DLD1 (cell line): ENCODE results near the gene SGSM2.

Experiments
- in situ Hi-C: cut with HindIII; loops from 2 replicates; pipeline ENCODE4 v1.10.0; 2017; ENCODE audit warnings: low sequenced_read_pairs

SGSM2 gene

GRCh38 chr17:2384439-2385127 is 47.3 kb downstream of the SGSM2 start:
- in situ Hi-C loops, result no loop called here

GRCh38 chr17:2385240-2386210 is 48.2 kb downstream of the SGSM2 start:
- in situ Hi-C loops, result no loop called here

DNA sequence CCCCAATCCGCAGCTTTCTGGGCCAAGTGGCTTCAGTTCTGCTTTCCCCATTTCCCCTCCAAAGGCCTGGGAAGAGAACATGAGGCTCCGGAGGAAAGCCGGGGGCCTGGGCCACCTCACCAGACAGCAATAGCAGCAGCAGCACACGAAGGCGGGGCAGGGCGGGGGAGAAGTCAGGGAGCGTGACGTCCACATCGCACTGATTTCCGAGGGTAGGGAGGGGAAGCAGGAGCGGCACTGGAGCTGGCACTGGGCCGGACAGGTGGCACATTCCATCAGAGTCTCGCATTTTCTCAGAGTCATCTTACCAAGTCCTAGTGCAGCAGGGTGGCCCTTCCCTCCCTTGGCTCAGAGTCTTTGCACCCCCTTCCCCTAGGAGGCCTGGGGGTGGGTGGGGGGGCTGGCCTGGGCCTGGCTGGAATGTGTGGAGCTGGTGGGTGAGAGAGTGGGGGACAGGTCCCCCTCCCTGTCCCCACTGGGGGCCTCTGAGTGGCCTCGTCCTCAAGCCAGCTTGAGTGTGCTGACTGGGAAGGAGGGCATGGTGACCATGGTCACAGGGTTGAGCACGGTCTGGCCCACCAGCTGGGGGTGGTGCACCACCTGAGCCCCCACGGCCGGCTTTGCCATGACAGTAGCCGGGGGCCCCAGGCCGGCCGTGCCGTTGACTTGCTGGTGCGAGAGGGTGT is 49.2 kb downstream of the SGSM2 start:
- in situ Hi-C loops, result no loop called here

DNA sequence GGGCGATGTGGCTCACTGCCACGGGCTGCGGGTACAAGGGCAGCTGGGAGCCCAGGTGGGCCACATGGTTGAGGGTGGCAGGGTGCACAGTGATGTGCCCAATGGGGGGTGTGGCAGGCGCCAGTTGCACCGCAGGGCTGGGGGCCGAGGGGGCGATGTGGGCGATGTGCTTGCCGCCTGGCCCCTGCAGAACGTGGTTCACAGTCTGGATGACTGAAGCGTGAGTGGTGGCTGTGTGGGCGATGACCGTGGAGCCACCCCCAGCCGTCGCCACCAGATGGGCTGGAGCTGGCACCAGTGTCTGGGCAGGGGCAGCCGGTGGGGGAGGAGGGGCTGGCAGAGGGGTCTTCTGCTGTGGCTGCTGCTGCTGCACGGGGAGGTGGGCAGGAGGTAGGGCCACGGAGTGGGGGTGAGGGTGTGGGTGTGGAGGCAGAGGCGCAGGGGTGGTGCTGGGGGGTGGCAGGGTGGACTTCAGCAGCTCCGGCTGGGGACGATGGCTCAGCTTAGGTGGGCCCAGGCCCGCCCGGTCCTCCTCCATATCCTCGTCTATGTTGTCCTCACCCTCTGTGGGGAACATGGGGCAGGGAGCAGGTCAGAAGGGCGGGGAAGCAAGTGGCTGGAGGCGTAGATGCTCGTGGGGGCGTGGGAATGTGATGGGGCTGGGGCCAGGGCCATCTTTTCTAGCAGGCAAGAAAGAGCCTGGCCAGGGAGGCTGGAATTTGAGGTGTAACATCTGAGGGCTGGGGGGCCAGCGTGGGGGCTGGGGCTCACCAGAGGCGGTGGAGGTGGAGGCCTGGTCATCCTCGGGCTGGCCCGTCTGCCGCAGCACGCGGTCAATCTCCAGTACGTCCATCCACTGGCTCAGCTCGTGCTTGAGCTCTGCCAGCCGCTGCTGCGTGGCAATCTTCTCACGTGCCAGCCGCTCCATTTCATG is 50.1 kb downstream of the SGSM2 start:
- in situ Hi-C loops, result no loop called here

DNA sequence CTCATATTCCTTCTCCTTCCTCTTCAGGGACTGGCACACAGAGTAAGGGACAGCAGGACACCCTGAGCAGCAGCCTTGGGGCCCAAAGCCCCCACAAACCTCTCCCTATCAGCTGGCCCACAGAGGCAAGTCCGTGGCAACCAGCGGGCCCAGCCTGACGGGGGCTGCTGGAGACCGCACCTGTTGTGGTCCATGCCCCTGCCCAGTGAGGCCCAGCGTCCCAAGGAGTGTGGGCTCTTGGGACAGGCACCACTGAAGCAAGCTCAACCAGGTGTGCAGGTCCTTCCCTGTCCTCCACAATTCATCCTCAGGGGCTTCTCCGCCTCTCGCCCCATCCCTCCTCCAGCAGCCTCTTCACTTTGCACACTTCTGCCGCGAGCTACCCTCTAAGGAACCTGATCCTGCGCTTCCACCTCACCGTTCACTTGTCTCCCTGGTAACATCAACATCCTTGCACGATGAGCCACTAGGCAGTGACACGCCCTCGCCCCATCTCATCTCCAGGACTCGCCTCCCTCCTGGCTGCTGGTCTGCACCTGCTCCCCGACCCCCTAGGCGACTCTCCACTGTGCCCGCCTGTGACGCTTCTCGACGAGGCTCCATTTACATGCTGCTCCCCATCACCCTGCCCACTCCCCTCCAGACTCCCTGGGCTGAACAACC is 50.9 kb downstream of the SGSM2 start:
- in situ Hi-C loops, result no loop called here

GRCh38 chr17:2388683-2389055 is 51.4 kb downstream of the SGSM2 start:
- in situ Hi-C loops, result no loop called here

GRCh38 chr17:2390199-2390836 is 53.0 kb downstream of the SGSM2 start:
- in situ Hi-C loops, result no loop called here

- in situ Hi-C loops, result no loop called here
Observed at GRCh38 chr17:2391597-2392251, 54.4 kb downstream of the SGSM2 start.

DNA sequence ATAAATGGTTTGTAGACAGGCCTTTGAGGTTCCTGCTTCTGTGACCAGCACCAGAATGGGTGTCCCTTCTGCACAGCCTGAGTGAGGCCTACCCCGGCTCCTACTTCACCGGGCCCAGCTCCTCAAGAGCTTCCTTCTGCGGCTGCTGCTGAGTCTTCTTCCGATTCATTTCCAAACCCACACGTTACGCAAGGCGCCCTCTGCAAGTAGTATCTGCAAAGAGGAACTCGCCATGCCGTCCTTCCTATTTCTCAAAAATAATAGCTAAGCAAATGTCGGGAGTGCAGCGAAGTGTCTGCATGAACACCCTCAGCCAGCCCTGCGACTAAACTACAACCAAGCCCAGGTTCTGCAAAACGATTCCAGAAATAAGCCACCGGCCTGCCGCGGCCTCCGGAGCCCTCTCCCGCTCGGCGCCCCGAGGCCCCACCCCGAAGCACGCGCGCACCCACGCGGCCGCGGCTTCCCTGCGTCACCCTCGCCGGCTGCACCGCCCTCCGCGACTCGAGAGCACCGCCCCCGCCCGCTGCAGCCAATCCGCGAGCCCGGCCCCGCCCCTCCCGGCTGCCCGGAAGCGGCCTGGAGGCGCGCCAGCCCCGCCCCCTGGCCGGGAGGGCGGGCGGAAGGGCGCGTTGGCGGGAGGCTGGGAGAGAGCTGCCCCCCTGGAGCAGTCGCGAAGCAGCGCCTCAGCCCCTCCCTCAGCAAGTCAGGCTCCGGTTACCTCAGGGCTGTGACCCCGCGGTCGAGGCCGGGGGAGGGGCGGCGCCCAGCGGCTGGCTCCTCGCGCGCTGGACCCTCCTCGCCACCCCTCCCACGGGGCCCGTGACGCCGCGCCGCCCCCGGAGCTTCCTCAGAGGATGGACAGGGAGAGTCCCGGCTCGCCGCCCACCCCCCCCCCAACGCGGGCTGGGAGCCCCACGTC is 55.2 kb downstream of the SGSM2 start:
- in situ Hi-C loops, result no loop called here

DNA sequence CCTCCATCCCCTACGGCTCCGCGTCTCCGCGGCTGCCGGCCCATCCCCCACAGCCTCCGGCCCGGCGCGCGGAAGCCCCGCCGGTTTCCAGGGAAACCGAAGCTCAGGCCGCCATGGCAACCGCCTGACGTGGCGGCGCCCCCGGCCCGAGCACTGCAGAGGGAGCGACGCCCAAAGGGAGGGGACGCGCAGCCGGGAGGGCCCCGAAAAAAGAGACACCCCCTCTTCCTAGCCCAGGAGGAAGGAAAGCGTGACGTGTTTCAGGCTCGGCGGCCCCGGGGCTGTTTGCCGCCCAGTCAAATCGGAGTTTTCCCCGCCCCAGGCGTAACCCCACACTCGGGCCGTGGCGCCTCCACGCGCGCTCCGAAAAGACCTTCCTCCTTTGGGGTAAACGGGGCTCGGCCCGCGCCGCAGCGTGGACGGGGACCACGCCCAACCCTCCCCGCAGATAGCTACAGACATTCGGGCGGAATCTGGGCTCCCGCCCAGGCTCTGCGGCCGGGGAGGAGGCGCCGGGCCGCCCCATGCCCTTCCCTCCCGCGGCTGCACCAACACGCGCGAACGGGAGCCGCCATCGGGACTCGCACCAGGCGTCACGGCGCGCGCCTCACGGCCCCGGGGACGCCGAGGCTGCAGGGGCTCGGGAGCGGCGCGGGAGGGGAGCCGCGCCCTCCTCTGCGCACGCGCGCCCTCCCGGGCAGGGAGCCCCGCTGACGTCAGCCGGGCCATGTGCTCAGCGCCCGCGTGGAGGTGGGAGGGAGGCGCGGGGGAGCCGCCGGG is 56.1 kb downstream of the SGSM2 start:
- in situ Hi-C loops, result no loop called here

GRCh38 chr17:2393954-2394749 is 56.9 kb downstream of the SGSM2 start:
- in situ Hi-C loops, result no loop called here

GRCh38 chr17:2394775-2395201 is 57.5 kb downstream of the SGSM2 start:
- in situ Hi-C loops, result no loop called here

GRCh38 chr17:2395258-2396181 is 58.2 kb downstream of the SGSM2 start:
- in situ Hi-C loops, result no loop called here

- in situ Hi-C loops, result no loop called here
Observed at GRCh38 chr17:2396192-2396567, 58.9 kb downstream of the SGSM2 start.

GRCh38 chr17:2396568-2397246 is 59.4 kb downstream of the SGSM2 start:
- in situ Hi-C loops, result no loop called here
